C4-2B (cell line): ENCODE measurements around the gene TXNRD1.
A peak's percentile ranks its signal among the peaks of the same experiment; 100 is the strongest.

Source experiments
- H3K27ac ChIP-seq: fragments of 450-650 bp; 2 replicates; pipeline ENCODE4 v1.5.1; 2017
- CTCF ChIP-seq: fragments of 450-650 bp; conservative IDR thresholded peaks from 2 replicates; pipeline ENCODE4 v1.5.1; 2017; ENCODE audit warnings: mild to moderate bottlenecking
- ZFX ChIP-seq: fragments of 450-650 bp; IDR thresholded peaks from 2 replicates; pipeline ENCODE4 v1.6.1; 2017

The TXNRD1 gene

GRCh38 chr12:104285740-104286515 lies 70.3 kb downstream of the TXNRD1 start:
- no peak for TF ChIP-seq ZFX
- no peak for TF ChIP-seq CTCF
- peak overlapping the region; percentile 95 for H3K27ac ChIP-seq

- TF ChIP-seq CTCF (no peak), ZFX (no peak)
- peak overlapping the region; percentile 95 for H3K27ac ChIP-seq
Measured at GRCh38 chr12:104286516-104287482, 71.2 kb downstream of the TXNRD1 start.

GRCh38 chr12:104288635-104289274 lies 73.2 kb downstream of the TXNRD1 start:
- no peak for TF ChIP-seq CTCF
- no peak for TF ChIP-seq ZFX
- peak overlapping the region; percentile 95 for H3K27ac ChIP-seq

GRCh38 chr12:104290320-104290719 lies 74.7 kb downstream of the TXNRD1 start:
- no peak overlapping the region for H3K27ac ChIP-seq
- TF ChIP-seq ZFX (no peak), CTCF (no peak)

GRCh38 chr12:104290855-104291254 lies 75.3 kb downstream of the TXNRD1 start:
- TF ChIP-seq ZFX (no peak), CTCF (no peak)
- H3K27ac ChIP-seq = no peak overlapping the region

GRCh38 chr12:104291867-104292524 lies 76.4 kb downstream of the TXNRD1 start:
- H3K27ac ChIP-seq = no peak overlapping the region
- no peak for TF ChIP-seq ZFX
- TF ChIP-seq CTCF = no peak
